SU-DHL-6 (cell line): ENCODE results near the gene NHS.

Experiments used
- CTCF ChIP-seq: fragments of 200-600 bp; sonication (generic); IDR thresholded peaks from one replicate; pipeline ENCODE4 v1.5.1; 2017; ENCODE audit warnings: antibody characterized with exemption, mild to moderate bottlenecking, low read length, moderate library complexity; ENCODE audit not compliant: insufficient read depth, poor library complexity, severe bottlenecking
- EZH2phosphoT487 ChIP-seq: fragments of 200-600 bp; sonication (generic), shearing (Covaris generic); conservative IDR thresholded peaks from 2 replicates; pipeline ENCODE4 v1.6.1; 2018; ENCODE audit warnings: mild to moderate bottlenecking, antibody characterized with exemption, low read length, moderate library complexity, mixed read lengths

- no peak for TF ChIP-seq CTCF
- TF ChIP-seq EZH2phosphoT487, result no peak
Measured at GRCh38 chrX:17779434-17779833, 404.4 kb downstream of the NHS start.
